NCI-H748 (cell line): ENCODE measurements around the gene SPRYD4.
"Not testable (repeated sequence)": the region's sequence is repeated elsewhere in the genome, so short reads cannot be mapped to it uniquely, and the experiment has no call there.

Source experiments
- DNase-seq: peaks from one replicate; lab custom pipeline; 2025; ENCODE audit not compliant: unreplicated experiment; lab: John Stamatoyannopoulos, UW

The SPRYD4 gene

GRCh38 chr12:56476143-56476542 lies 7.8 kb downstream of the SPRYD4 start:
- DNase-seq = no peak

- DNase-seq = no peak
Observed at GRCh38 chr12:56476972-56477432, 8.6 kb downstream of the SPRYD4 start.

DNA sequence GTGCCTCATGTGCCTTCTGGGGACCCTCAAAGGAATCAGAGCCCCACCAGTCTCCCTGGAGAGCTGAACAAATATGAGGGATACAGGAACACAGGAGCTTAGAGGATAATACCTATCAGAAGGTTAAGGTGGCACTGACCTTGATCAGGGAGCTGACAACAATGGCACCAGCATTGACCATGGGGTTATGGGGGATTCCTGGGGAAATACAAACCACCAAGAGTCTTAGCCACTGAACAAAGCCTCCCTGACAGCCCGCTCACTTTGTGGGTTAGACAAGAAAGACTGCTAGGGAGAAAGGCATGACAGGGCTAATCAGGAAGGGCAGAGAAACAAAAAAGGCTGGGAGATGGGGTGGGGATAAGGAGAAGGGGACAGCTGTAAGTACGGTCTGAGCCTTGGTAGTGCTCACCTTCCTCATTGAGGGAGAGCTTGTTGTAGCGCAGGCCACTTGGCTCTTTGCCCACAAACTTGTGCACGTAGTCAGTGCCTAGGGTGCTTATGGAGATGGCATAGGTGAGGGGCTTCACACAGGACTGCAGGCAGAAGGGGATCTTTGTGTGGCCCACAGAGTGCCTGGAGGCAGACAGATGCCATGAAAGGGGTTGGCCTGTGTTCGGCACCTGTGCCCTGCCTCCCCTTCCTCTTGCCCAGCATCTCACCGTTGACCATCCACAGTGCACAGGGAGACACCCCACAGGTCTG lies 9.3 kb downstream of the SPRYD4 start:
- DNase-seq = no peak

GRCh38 chr12:56479625-56480024 lies 11.2 kb downstream of the SPRYD4 start:
- DNase-seq = no peak

GRCh38 chr12:56484566-56484965 lies 16.2 kb downstream of the SPRYD4 start:
- DNase-seq = no peak

GRCh38 chr12:56486694-56487093 lies 18.3 kb downstream of the SPRYD4 start:
- peak; percentile 25 for DNase-seq

DNA sequence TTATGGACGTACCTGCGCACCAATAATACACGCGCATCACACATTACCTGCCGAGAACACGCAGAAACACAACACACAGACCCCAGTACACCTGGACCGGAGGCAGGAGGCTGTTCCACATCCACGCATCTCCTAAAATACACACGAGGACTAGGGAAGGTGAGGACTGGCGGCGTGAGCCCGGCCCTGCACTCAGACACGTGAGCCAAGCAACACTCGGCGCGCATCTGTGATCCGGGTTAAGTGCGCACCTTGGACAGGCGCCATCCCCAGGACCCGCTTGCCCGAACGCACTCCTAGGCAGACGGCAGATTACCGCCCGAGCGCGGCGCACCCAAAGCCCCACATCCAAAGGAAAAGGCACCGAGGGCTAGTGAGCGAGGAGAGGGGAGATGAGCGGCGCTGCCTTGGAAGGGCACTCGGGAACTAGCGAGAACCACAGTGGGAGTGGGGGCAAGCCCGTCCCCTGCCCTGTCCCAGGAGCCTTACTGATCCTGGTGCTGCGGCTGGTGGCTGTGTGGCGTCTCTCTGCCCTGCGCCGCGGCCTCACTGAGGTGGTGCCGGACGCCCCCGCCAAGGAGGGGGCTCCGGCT lies 19.2 kb downstream of the SPRYD4 start:
- DNase-seq = peak; percentile 73

DNA sequence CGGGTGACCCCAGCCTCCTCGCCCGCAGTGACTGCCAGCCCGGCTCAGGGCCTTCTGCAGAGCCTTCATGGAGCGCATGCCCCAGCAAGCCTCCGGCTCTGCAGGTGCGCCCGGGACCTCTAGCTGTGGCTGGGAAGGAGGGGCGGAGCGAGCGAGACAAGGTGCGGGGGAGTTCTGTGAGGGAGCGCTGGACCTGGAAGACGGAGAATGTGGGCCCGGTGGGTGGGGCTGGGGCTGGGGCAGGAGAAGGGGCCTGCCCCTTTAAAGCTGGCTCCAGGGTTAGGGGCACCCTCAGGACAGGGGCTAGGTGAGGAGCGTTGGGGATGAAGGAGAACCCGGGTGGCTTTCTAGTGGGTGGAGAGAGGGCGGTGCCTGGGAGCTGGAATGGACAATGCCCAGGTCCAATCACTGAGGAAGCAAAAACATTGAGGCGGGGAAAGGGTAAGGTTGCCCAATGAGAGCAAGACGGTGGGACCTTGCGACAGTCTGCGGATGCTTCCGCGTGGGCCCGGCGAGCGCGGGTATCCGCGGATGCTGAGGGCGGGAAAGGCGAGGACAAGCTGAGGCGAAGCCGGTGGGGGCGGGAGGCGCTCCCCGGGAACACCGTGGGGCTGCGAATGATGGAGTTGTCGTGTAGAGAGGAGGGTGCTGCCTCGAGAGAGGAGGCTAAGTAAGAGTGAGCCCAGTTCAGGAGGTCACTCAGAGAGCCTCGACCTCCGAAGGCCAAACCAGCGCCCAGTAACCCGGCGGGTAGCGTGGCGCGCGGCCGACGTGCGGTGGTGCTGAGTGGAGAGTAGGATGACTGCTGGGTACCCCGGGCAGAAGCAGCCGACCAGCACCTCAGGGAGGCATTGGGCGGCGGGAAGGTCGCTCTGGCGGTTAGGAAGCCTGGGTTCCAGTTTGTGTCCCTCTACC lies 19.9 kb downstream of the SPRYD4 start, which contains the start of gene GLS2:
Gene GLS2 (minus strand): TSS at position 121 of the 915 bp plus-strand sequence. CDS start 43 bp downstream, at position 78.
- peak; percentile 88 for DNase-seq

DNA sequence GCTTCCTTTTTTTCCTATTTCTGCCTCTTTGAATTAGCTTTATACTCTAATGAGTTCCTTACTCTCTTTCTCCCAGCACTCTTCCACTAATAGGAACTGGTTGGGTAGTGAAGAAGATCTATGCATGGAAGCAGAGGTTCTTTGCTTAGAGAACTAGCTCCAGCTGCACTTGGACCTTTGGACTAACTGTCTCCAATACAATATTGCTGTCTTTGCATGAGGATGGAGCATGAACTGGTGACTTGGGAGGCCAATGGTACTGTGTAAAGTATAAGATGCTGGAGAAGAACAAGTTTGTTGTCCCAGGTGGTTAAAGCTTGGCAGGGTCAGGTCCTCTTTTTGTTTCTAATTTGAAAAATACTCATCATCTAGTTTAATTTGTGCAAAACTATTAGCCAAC lies 22.0 kb downstream of the SPRYD4 start:
- no peak for DNase-seq

- not testable (repeated sequence) for DNase-seq
Observed at GRCh38 chr12:56493409-56494105, 25.2 kb downstream of the SPRYD4 start.

- DNase-seq = not testable (repeated sequence)
Observed at GRCh38 chr12:56494106-56494415, 25.7 kb downstream of the SPRYD4 start.

DNA sequence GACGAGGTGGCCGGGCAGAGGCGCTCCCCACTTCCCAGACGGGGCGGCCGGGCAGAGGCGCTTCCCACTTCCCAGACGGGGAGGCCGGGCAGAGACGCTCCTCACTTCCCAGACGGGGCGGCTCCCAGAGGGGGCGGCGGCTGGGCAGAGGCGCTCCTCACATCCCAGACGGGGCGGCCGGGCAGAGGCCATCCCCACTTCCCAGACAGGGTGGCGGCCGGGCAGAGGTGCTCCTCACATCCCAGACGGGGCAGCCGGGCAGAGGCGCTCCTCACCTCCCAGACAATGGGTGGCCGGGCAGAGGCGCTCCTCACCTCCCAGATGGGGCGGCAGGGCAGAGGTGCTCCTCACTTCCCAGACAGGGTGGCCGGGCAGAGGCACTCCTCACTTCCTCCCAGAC lies 26.1 kb downstream of the SPRYD4 start:
- not testable (repeated sequence) for DNase-seq

DNA sequence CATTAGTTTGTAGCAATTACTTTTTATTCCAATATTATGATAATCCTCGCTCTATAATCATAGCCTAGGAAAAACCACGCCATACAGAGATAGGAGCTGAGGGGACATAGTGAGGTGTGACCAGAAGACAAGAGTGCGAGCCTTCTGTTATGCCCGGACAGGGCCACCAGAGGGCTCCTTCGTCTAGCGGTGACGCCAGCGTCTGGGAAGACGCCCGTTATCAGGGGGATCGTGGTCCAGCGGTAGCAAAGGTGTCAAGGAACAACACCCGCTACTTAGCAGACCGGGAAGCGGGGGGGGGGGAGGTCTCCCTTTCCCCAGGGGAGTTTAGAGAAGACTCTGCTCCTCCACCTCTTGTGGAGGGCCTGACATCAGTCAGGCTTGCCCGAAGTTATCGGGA lies 28.3 kb downstream of the SPRYD4 start:
- DNase-seq = peak; percentile 39

DNA sequence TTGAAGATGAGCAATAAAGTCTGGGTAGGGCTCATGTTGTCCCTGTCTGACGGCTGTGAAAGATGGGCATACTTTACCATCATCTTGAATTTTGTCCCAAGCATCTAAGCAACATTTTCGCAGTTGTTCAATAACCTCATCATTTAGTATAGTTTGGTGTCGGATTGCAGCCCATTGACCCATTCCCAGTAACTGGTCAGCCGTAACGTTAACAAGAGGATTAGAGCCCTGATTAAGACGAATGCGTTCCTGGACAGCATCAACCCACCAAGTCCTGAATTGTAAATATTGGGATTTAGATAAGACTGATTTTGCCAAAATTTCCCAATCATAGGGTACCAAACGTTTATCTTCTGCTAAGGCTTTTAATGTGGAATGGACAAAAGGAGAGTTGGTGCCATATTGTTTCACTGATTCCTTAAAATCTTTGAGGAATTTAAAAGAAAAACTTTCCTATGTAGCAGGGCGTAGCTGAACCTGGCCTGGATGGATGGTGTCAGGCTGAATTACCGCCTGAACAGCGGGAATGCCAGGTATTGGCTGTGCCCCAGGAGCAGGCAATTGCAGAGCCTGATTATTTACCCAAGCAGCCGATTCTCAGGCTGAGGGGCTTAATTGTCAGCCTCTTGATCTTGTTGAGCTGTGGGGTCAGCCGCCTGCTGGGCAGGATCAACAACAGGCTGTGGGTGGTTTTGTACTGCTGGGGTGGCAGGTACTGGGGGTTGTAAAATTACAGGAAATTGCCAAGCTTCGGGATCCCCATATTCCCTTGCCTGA lies 29.9 kb downstream of the SPRYD4 start:
- peak; percentile 88 for DNase-seq

- DNase-seq = not testable (repeated sequence)
Observed at GRCh38 chr12:56499452-56499851, 31.1 kb downstream of the SPRYD4 start.

DNA sequence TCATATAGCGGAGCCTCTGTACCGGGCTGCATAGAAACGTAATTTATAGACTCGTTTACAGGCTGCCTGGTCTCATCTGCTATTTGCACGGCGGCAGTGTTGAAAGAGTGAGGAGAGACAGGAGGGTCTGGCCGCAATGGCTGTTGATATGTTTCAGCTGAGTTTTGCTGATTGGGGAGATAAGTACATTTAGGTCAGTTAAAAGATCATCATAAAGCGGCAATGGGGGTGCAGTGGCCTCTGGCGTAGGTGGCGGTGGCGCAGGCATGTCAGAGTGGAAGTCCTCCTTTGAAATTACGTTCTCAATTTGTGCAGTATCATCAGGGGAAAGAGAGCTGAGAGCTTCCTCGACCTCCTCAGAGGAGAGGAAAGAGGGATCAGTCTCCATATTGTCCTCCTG lies 31.5 kb downstream of the SPRYD4 start:
- not testable (repeated sequence) for DNase-seq

GRCh38 chr12:56510786-56511185 lies 42.4 kb downstream of the SPRYD4 start:
- DNase-seq = no peak

DNA sequence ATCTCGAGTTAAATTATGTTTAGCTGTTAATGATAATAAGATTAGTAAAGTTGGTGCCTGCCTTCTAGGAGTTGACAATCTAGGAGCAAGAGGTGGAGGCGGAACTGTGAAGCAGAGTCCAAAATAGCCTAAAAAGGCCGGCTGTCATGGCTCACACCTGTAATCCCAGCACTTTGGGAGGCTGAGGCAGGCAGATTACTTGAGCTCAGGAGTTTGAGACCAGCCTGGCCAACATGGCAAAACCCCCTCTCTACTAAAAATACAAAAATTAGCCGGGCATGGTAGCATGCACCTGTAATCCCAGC lies 45.6 kb downstream of the SPRYD4 start:
- DNase-seq = not testable (repeated sequence)

DNA sequence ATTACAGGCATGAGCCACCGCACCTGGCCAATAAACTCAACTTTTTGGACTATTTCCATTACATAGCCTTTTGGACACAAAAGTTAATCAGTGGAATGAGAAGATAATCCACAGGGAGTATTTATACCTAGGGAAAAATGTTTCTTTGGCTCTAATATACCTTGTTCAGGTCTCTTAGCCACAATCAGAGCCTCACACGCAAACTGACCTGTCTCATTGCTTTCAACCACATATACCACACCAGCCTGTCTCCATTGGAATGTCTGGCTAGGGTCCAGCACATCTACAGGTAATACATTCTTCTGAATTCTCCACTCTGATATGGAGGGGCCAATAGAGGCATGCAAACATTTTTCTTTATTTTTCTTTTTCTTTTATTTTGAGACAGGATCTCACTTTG lies 49.5 kb downstream of the SPRYD4 start:
- DNase-seq = no peak

DNA sequence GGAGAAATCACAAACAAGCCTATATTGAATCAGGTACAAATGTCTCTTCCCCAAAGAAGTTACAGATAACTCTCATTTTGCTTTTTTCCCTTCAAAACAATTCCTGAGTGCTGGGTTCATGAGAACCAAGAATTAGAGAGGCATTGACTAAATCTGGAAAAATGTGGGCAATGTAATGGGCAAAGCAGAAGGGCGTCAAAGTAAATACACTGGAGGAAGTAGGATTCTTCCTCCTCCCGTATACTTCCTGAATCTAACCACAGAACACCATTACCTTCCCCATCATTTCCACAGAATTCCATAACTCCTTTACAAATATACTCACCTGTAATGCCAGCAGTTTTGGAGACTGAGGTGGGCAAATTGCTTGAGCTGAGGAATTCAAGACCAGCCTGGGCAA lies 50.2 kb downstream of the SPRYD4 start:
- no peak for DNase-seq

- DNase-seq = no peak
Observed at GRCh38 chr12:56520048-56520447, 51.7 kb downstream of the SPRYD4 start.
